ENCODE data around the gene LAMA3.

The LAMA3 gene

DNA sequence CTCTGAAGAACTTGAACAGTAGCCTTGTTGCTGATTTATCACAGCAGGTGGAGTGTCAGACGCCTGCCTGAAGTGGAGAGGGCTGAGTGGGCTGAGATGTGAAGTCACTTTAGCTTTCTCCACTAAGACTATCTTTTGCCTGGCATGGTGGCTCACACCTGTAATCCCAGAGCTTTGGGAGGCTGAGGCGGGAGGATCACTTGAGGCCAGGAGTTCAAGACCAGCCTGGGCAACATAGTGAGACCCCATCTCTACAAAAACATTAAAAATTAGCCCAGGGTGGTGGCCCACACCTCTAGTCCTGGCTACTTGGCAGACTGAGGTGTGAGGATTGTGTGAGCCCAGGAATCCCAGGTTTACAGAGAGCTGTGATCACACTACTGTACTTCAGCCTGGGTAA lies 264.7 kb downstream of the LAMA3 start:
- no peaks in the 10 kb centered on the region for H4K20me1 ChIP-seq (ENCODE audit: insufficient read depth)
- no peak overlapping the region for H2AFZ ChIP-seq (ENCODE audit: low read depth)
- H3K27me3 ChIP-seq (ENCODE audit: insufficient read depth, low read depth), result no peaks in the 10 kb centered on the region
- H3K4me2 ChIP-seq, result no peak overlapping the region
- H3K4me1 ChIP-seq (ENCODE audit: low read depth, poor library complexity, severe bottlenecking), result no peaks in the 10 kb centered on the region
- H3K79me2 ChIP-seq (ENCODE audit: insufficient read depth, low read depth), result no peaks in the 10 kb centered on the region
- H3K9ac ChIP-seq, result no peak overlapping the region
- no peaks in the 10 kb centered on the region for H3K36me3 ChIP-seq (ENCODE audit: insufficient read depth)
- TF ChIP-seq, protein P1, sequence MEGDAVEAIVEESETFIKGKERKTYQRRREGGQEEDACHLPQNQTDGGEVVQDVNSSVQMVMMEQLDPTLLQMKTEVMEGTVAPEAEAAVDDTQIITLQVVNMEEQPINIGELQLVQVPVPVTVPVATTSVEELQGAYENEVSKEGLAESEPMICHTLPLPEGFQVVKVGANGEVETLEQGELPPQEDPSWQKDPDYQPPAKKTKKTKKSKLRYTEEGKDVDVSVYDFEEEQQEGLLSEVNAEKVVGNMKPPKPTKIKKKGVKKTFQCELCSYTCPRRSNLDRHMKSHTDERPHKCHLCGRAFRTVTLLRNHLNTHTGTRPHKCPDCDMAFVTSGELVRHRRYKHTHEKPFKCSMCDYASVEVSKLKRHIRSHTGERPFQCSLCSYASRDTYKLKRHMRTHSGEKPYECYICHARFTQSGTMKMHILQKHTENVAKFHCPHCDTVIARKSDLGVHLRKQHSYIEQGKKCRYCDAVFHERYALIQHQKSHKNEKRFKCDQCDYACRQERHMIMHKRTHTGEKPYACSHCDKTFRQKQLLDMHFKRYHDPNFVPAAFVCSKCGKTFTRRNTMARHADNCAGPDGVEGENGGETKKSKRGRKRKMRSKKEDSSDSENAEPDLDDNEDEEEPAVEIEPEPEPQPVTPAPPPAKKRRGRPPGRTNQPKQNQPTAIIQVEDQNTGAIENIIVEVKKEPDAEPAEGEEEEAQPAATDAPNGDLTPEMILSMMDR (conservative IDR thresholded peaks at IDR 0.05; ENCODE audit: low read depth, low read length), result no peak
- H3K4me3 ChIP-seq (IDR thresholded peaks at IDR 0.05; ENCODE audit: insufficient read depth, low read depth, low read length), result no peak overlapping the region
- no peak overlapping the region for H3K27ac ChIP-seq

DNA sequence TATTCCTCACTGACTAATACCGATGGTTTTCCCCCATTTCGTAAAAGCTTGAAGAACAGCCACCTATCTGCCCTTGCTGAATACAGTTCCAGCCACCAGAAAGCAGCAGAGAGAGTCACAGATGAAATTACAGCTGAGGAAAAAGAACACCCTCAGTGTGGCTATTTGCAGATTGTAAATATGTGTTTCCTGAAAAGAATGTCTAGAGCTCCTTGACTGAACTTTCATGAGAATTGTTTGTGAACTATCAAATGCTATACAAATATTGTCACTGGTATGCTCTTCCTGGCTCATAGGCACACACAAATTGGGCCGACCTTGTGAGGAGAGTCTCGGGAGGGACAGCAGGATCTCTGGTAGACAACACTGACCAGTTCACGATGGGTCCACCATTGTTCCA lies 267.2 kb downstream of the LAMA3 start:
- TF ChIP-seq, protein P1 (conservative IDR thresholded peaks at IDR 0.05; ENCODE audit: low read depth, low read length), result no peak
- Histone ChIP-seq H2AFZ (ENCODE audit: low read depth) (no peak overlapping the region), H3K4me2 (no peak overlapping the region), H3K4me3 (IDR thresholded peaks at IDR 0.05; ENCODE audit: insufficient read depth, low read depth, low read length) (no peak overlapping the region), H3K9ac (no peak overlapping the region), H3K79me2 (ENCODE audit: insufficient read depth, low read depth) (no peaks in the 10 kb centered on the region), H3K4me1 (ENCODE audit: low read depth, poor library complexity, severe bottlenecking) (no peaks in the 10 kb centered on the region), H3K27me3 (ENCODE audit: insufficient read depth, low read depth) (no peaks in the 10 kb centered on the region), H4K20me1 (ENCODE audit: insufficient read depth) (no peaks in the 10 kb centered on the region), H3K27ac (no peak overlapping the region), H3K36me3 (ENCODE audit: insufficient read depth) (no peaks in the 10 kb centered on the region)

DNA sequence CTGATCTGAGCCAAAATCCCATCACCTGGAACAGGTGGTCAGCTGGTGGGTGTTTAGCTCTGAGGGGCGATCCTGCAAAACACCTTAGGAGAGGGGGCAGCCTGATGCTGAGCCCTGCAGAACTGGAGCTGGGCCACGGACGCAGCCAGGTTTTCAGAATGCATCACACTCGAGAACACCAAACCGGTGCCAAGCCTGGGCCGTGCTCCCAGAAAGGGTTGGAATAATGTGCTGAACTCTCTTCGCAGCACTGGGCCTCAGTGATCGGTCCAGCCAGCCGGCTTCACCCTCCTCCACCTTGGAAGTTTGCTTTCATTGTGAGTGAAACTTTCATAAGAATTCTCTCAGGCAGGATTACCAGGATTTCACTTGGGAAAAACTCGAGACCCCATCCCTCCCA lies 268.8 kb downstream of the LAMA3 start:
- Histone ChIP-seq H3K27me3 (ENCODE audit: insufficient read depth, low read depth) (no peaks in the 10 kb centered on the region), H3K79me2 (ENCODE audit: insufficient read depth, low read depth) (no peaks in the 10 kb centered on the region), H3K4me1 (ENCODE audit: low read depth, poor library complexity, severe bottlenecking) (no peaks in the 10 kb centered on the region), H3K27ac (no peak overlapping the region), H4K20me1 (ENCODE audit: insufficient read depth) (no peaks in the 10 kb centered on the region), H3K4me2 (no peak overlapping the region), H3K4me3 (IDR thresholded peaks at IDR 0.05; ENCODE audit: insufficient read depth, low read depth, low read length) (no peak overlapping the region), H2AFZ (ENCODE audit: low read depth) (no peak overlapping the region), H3K36me3 (ENCODE audit: insufficient read depth) (no peaks in the 10 kb centered on the region), H3K9ac (no peak overlapping the region)
- TF ChIP-seq, protein P1 (conservative IDR thresholded peaks at IDR 0.05; ENCODE audit: low read depth, low read length), result no peak

DNA sequence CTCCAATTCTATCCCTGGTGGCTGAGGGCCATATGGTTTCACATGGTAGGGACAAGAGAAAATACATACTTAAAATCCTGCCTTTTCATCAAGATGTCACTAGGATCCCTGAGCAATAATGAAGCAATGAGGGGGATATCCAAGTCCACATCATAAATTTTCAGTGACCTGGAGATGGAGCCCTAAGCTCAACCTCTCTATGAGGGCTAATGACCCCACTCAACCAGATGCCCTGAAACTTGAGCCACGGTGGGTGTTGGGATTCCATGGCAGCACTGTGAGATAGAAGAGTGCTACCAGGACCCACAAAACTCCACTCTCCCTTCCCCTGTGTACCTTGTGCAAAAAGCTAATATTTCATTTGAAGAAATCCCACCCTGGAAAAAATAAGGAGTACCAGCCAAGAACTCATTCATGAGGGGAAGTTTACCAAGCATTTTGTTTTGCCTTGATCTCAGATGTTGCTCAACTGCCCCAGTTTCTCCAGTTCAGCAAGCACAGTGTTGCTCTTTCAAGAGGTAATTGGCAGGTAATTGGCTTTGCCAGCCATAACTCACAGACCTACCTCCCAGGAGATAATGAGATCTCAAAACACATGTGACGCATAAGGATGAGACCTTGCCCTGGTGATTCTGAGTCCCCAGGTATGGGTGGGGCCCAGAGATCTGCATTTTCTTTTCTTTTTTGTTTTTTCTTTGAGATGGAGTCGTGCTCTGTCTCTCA lies 274.4 kb downstream of the LAMA3 start:
- Histone ChIP-seq H2AFZ (ENCODE audit: low read depth) (no peak overlapping the region), H3K79me2 (ENCODE audit: insufficient read depth, low read depth) (no peaks in the 10 kb centered on the region), H3K4me2 (no peak overlapping the region), H3K27me3 (ENCODE audit: insufficient read depth, low read depth) (no peaks in the 10 kb centered on the region; the same call in 1 of the 2 replicates), H3K27ac (no peak overlapping the region), H3K4me3 (IDR thresholded peaks at IDR 0.05; ENCODE audit: insufficient read depth, low read depth, low read length) (no peak overlapping the region), H3K36me3 (ENCODE audit: insufficient read depth) (no peaks in the 10 kb centered on the region), H3K9ac (no peak overlapping the region), H3K4me1 (ENCODE audit: low read depth, poor library complexity, severe bottlenecking) (no peaks in the 10 kb centered on the region), H4K20me1 (ENCODE audit: insufficient read depth) (no peaks in the 10 kb centered on the region)
- TF ChIP-seq, protein P1 (conservative IDR thresholded peaks at IDR 0.05; ENCODE audit: low read depth, low read length), result no peak

All from KMS-11 (cell line).